ENCODE results near the gene GGT7.

- no peak for TF ChIP-seq CTCF (IDR thresholded peaks at IDR 0.05)
- no peak for TF ChIP-seq POLR2A (IDR thresholded peaks at IDR 0.05)
Observed at GRCh38 chr20:34798328-34798727, 74.3 kb downstream of the GGT7 start.
